Measurements from ENCODE around the gene TRIM7.

Gene TRIM7

GRCh38 chr5:181145133-181145532 is 59.9 kb downstream of the TRIM7 start:
- peaks cover 51% of the 10 kb centered on the region for H3K27me3 Mint-ChIP-seq (ENCODE audit: low read depth)
- H3K4me1 Mint-ChIP-seq: no peaks in the 10 kb centered on the region
- H3K36me3 Mint-ChIP-seq (ENCODE audit: low read depth): no peaks in the 10 kb centered on the region
- H3K9me3 Mint-ChIP-seq: peaks cover 13% of the 10 kb centered on the region
- no peak for TF ChIP-seq CTCF (IDR thresholded peaks at IDR 0.05; ENCODE audit: unreplicated experiment in 3 of 3)
- no peak overlapping the region for H3K4me3 Mint-ChIP-seq
- no peak overlapping the region for H3K27ac Mint-ChIP-seq

Data from nephron (organoid).